ENCODE results near the gene PDK3. TPM values are rescaled to one million over a fixed set of nuclear protein-coding genes. Genes with fewer than 3 reads are reported as not detected.

PDK3 gene
- polyA plus RNA-seq, 1 donor (not counting 4 experiments of a cell fraction or from before 2014, with no cell fraction given): 8.0 TPM

- no peak overlapping the region for H2AFZ ChIP-seq (ENCODE audit: control insufficient read depth, low read length)
- no peak overlapping the region for H3K27ac ChIP-seq (ENCODE audit: control insufficient read depth, insufficient read depth, low read length)
- no peak overlapping the region for H3K4me2 ChIP-seq (ENCODE audit: control insufficient read depth, extremely low read depth, insufficient read depth, low read depth, low read length)
- no peak overlapping the region for H3K4me3 ChIP-seq (ENCODE audit: control insufficient read depth in 2 of 3, extremely low read depth in 1 of 3, insufficient read depth in 2 of 3, low read depth in 1 of 3, low read length in 3 of 3)
- no peaks in the 10 kb centered on the region for H3K9me1 ChIP-seq (ENCODE audit: control insufficient read depth, extremely low read depth, insufficient read depth, low read length)
- no peaks in the 10 kb centered on the region for H3K27me3 ChIP-seq (ENCODE audit: control insufficient read depth, extremely low read depth, insufficient read depth, low read length)
- H3K79me2 ChIP-seq (ENCODE audit: control insufficient read depth, insufficient read depth, low read length): no peaks in the 10 kb centered on the region
- H3K4me1 ChIP-seq (ENCODE audit: control insufficient read depth, extremely low read depth, insufficient read depth, low read length): no peaks in the 10 kb centered on the region
- no peaks in the 10 kb centered on the region for H4K20me1 ChIP-seq (ENCODE audit: control insufficient read depth, extremely low read depth, insufficient read depth, low read length)
- FAIRE-seq: no peak
- no peaks in the 10 kb centered on the region for H3K36me3 ChIP-seq (ENCODE audit: control insufficient read depth in 2 of 2, extremely low read depth in 1 of 2, insufficient read depth in 2 of 2, low read length in 2 of 2)
- no peak overlapping the region for H3K9ac ChIP-seq (ENCODE audit: control insufficient read depth, extremely low read depth, insufficient read depth, low read length)
- dilution Hi-C loops (cut with MboI; ENCODE audit: extremely low pct_ligation_motif_present, low sequenced_read_pairs): no loop called here
- no peak for DNase-seq (ENCODE audit: low read depth, low spot score)
- no peaks in the 10 kb centered on the region for H3K9me3 ChIP-seq (ENCODE audit: control insufficient read depth, low read depth, low read length)
- TF ChIP-seq EZH2 (IDR thresholded peaks at IDR 0.05; ENCODE audit: low read length) (no peak), CTCF (optimal IDR thresholded peaks at IDR 0.05 in 1 of 3, IDR thresholded peaks at IDR 0.05 in 1 of 3, conservative IDR thresholded peaks at IDR 0.05 in 1 of 3; ENCODE audit: extremely low read depth in 1 of 3, insufficient read depth in 2 of 3, low read length in 3 of 3) (no peak)
Observed at GRCh38 chrX:24563291-24564010, 98.4 kb downstream of the PDK3 start.

GRCh38 chrX:24566240-24566639, 101.2 kb downstream of the PDK3 start:
- no peak for FAIRE-seq
- no peak for TF ChIP-seq EZH2 (IDR thresholded peaks at IDR 0.05; ENCODE audit: low read length)
- TF ChIP-seq CTCF (optimal IDR thresholded peaks at IDR 0.05 in 1 of 3, IDR thresholded peaks at IDR 0.05 in 1 of 3, conservative IDR thresholded peaks at IDR 0.05 in 1 of 3; ENCODE audit: extremely low read depth in 1 of 3, insufficient read depth in 2 of 3, low read length in 3 of 3): no peak

More at GRCh38 chrX:24566240-24566639, 101.2 kb downstream of the PDK3 start:
- Histone ChIP-seq H3K36me3 (ENCODE audit: control insufficient read depth in 2 of 2, extremely low read depth in 1 of 2, insufficient read depth in 2 of 2, low read length in 2 of 2) (no peaks in the 10 kb centered on the region), H3K27me3 (ENCODE audit: control insufficient read depth, extremely low read depth, insufficient read depth, low read length) (no peaks in the 10 kb centered on the region), H3K79me2 (ENCODE audit: control insufficient read depth, insufficient read depth, low read length) (no peaks in the 10 kb centered on the region), H3K27ac (ENCODE audit: control insufficient read depth, insufficient read depth, low read length) (no peak overlapping the region), H3K4me1 (ENCODE audit: control insufficient read depth, extremely low read depth, insufficient read depth, low read length) (no peaks in the 10 kb centered on the region), H4K20me1 (ENCODE audit: control insufficient read depth, extremely low read depth, insufficient read depth, low read length) (no peaks in the 10 kb centered on the region), H3K4me2 (ENCODE audit: control insufficient read depth, extremely low read depth, insufficient read depth, low read depth, low read length) (no peak overlapping the region), H3K9ac (ENCODE audit: control insufficient read depth, extremely low read depth, insufficient read depth, low read length) (no peak overlapping the region), H2AFZ (ENCODE audit: control insufficient read depth, low read length) (no peak overlapping the region), H3K9me3 (ENCODE audit: control insufficient read depth, low read depth, low read length) (no peaks in the 10 kb centered on the region), H3K9me1 (ENCODE audit: control insufficient read depth, extremely low read depth, insufficient read depth, low read length) (no peaks in the 10 kb centered on the region), H3K4me3 (ENCODE audit: control insufficient read depth in 2 of 3, extremely low read depth in 1 of 3, insufficient read depth in 2 of 3, low read depth in 1 of 3, low read length in 3 of 3) (no peak overlapping the region)
- dilution Hi-C loops (cut with MboI; ENCODE audit: extremely low pct_ligation_motif_present, low sequenced_read_pairs): no loop called here
- DNase-seq (ENCODE audit: low read depth, low spot score): no peak
